HUES6 (cell line): Measurements from ENCODE around the gene KCTD1.

Experiments used
- H3K27ac ChIP-seq: 2 replicates; pipeline ENCODE4 v1.7.0; 2013; ENCODE audit warnings: low read depth, mild to moderate bottlenecking, low read length, inconsistent platforms
- H3K27me3 ChIP-seq: 2 replicates; pipeline ENCODE4 v1.6.1; 2013; ENCODE audit warnings: low read length; ENCODE audit not compliant: control insufficient read depth, insufficient read depth
- H3K36me3 ChIP-seq: 2 replicates; pipeline ENCODE4 v1.6.1; 2013; ENCODE audit warnings: low read length; ENCODE audit not compliant: control insufficient read depth, insufficient read depth
- H3K4me1 ChIP-seq: 2 replicates; pipeline ENCODE4 v1.6.1; 2013; ENCODE audit warnings: low read length; ENCODE audit not compliant: control insufficient read depth, insufficient read depth
- H3K4me3 ChIP-seq: 2 replicates; pipeline ENCODE4 v1.5.1; 2013; ENCODE audit warnings: low read depth, low read length
- H3K9ac ChIP-seq: one replicate; pipeline ENCODE4 v1.6.1; 2013; ENCODE audit warnings: mild to moderate bottlenecking, low read length
- H3K9me3 ChIP-seq: 2 replicates; pipeline ENCODE4 v1.6.1; 2013; ENCODE audit warnings: low read depth, low read length; ENCODE audit not compliant: control insufficient read depth, insufficient read depth

Gene KCTD1

DNA sequence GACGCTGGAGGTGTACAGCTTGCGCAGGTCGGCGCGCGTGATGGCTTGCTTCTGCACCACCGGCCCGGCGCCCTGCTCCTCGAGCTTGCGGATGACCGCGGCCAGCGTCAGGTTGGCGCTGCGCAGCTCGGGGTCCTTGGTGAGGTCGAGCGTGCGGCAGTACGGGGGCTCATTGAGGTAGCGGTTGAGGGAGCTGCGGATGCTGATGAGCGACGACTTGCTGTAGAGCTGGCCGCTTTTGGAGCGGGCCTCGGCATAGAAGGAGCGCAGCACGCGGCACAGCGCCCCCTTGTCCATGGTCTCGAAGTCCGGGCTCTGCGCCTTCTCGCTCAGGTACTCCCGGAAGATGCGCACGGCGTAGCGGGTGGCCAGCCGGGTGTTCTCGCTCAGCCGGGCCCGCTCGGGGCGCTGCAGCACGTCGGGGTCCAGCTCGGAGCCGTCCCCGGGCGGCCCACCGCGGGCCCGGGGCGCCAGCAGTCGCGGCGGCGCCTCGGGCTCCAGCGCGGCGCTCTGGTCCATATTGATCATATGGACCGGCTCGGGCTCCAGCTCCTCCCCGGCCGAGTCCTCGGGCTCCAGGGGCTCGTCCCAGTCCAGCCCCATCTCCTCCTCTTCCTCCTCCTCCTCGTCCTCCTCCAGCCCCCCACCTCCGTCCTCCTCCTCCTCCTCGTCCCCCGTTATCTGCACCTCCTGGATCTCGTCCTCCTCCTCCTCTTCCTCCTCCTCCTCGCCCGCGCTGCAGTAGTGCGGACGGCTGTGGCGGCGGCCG, 523 bp downstream of the KCTD1 start:
- no peak overlapping the region for H3K27ac ChIP-seq
- H3K4me1 ChIP-seq = peaks cover 36% of the 10 kb centered on the region
- peak overlapping the region; percentile 87 for H3K4me3 ChIP-seq
- H3K9me3 ChIP-seq = no peaks in the 10 kb centered on the region
- no peaks in the 10 kb centered on the region for H3K36me3 ChIP-seq
- peak overlapping the region; percentile 72 for H3K9ac ChIP-seq
- peaks cover 66% of the 10 kb centered on the region for H3K27me3 ChIP-seq

- Histone ChIP-seq H3K4me3 (peak overlapping the region; percentile 87), H3K36me3 (no peaks in the 10 kb centered on the region), H3K27ac (no peak overlapping the region), H3K27me3 (peaks cover 58% of the 10 kb centered on the region), H3K4me1 (peaks cover 36% of the 10 kb centered on the region), H3K9me3 (no peaks in the 10 kb centered on the region), H3K9ac (peak overlapping the region; percentile 38)
These were observed 1.3 kb downstream of the KCTD1 start for GRCh38 chr18:26546875-26547645.

DNA sequence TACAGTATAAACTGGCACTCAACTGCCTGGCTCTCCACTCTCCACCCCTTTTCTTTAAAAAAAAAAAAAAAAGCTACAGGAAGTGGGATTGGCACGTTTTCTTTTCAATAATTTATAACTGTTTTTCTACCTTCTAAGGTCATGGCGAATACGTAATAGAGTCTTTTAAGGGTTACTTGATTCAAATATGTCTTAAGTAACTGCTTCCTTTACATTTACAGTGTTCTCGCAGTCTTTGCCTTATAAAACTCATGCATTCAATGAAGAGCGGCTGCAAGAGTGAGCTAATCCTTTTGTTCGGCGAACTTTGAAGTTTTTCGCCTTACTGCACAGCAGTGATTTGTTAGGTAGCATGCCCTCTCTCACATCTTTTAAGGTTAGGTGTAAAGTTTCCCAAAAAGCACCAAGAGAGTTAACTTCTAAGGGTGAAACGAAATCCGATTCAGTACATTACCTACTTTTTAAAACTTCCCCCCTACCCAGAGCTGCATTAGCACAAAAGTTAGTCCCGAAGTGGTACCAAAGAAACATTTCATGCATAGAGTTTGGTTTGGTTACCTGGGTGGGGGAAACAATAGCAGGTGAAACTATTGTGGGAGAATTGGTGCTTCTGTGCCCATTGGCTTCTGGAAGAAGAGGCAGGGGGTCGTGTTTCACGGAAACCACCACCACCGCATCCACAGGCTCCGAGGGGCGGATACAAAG, 2.0 kb downstream of the KCTD1 start:
- H3K27ac ChIP-seq = no peak overlapping the region
- no peak overlapping the region for H3K9ac ChIP-seq
- H3K27me3 ChIP-seq = peaks cover 51% of the 10 kb centered on the region
- no peaks in the 10 kb centered on the region for H3K36me3 ChIP-seq
- no peaks in the 10 kb centered on the region for H3K9me3 ChIP-seq
- peak overlapping the region; percentile 87 for H3K4me3 ChIP-seq
- H3K4me1 ChIP-seq = peaks cover 35% of the 10 kb centered on the region

GRCh38 chr18:26545335-26546123, 2.8 kb downstream of the KCTD1 start:
- peaks cover 34% of the 10 kb centered on the region for H3K4me1 ChIP-seq
- H3K9me3 ChIP-seq = no peaks in the 10 kb centered on the region
- H3K36me3 ChIP-seq = no peaks in the 10 kb centered on the region
- no peak overlapping the region for H3K9ac ChIP-seq
- peaks cover 43% of the 10 kb centered on the region for H3K27me3 ChIP-seq
- H3K4me3 ChIP-seq = peak overlapping the region; percentile 87
- no peak overlapping the region for H3K27ac ChIP-seq

- Histone ChIP-seq H3K9ac (no peak overlapping the region), H3K27me3 (peaks cover 32% of the 10 kb centered on the region), H3K4me1 (peaks cover 33% of the 10 kb centered on the region), H3K27ac (no peak overlapping the region), H3K4me3 (no peak overlapping the region), H3K9me3 (no peaks in the 10 kb centered on the region), H3K36me3 (no peaks in the 10 kb centered on the region)
These were observed 3.9 kb downstream of the KCTD1 start for GRCh38 chr18:26544451-26544850.

- H3K9ac ChIP-seq = no peak overlapping the region
- peaks cover 33% of the 10 kb centered on the region for H3K4me1 ChIP-seq
- H3K27me3 ChIP-seq = peaks cover 32% of the 10 kb centered on the region
- no peaks in the 10 kb centered on the region for H3K9me3 ChIP-seq
- no peak overlapping the region for H3K27ac ChIP-seq
- no peaks in the 10 kb centered on the region for H3K36me3 ChIP-seq
- H3K4me3 ChIP-seq = no peak overlapping the region
These were observed 5.0 kb downstream of the KCTD1 start for GRCh38 chr18:26543373-26543772.

- H3K27ac ChIP-seq = no peak overlapping the region
- no peak overlapping the region for H3K4me3 ChIP-seq
- peaks cover under 1% of the 10 kb centered on the region; the same call in 1 of the 2 replicates for H3K27me3 ChIP-seq
- peaks cover 10% of the 10 kb centered on the region; the same call in 1 of the 2 replicates for H3K4me1 ChIP-seq
- no peaks in the 10 kb centered on the region for H3K36me3 ChIP-seq
- no peak overlapping the region for H3K9ac ChIP-seq
- H3K9me3 ChIP-seq = no peaks in the 10 kb centered on the region
These were observed 8.2 kb downstream of the KCTD1 start for GRCh38 chr18:26540043-26540628.

- Histone ChIP-seq H3K4me3 (no peak overlapping the region), H3K9me3 (no peaks in the 10 kb centered on the region), H3K27ac (no peak overlapping the region), H3K4me1 (peaks cover 10% of the 10 kb centered on the region; the same call in 1 of the 2 replicates), H3K36me3 (no peaks in the 10 kb centered on the region), H3K9ac (no peak overlapping the region), H3K27me3 (no peaks in the 10 kb centered on the region)
These were observed 9.8 kb downstream of the KCTD1 start for GRCh38 chr18:26538524-26538923.

GRCh38 chr18:26536664-26537063, 11.7 kb downstream of the KCTD1 start:
- Histone ChIP-seq H3K9ac (no peak overlapping the region), H3K9me3 (no peaks in the 10 kb centered on the region), H3K4me1 (peaks cover 22% of the 10 kb centered on the region), H3K27me3 (no peaks in the 10 kb centered on the region), H3K4me3 (no peak overlapping the region), H3K36me3 (no peaks in the 10 kb centered on the region), H3K27ac (no peak overlapping the region)

GRCh38 chr18:26536032-26536431, 12.3 kb downstream of the KCTD1 start:
- Histone ChIP-seq H3K27ac (no peak overlapping the region), H3K36me3 (no peaks in the 10 kb centered on the region), H3K9me3 (no peaks in the 10 kb centered on the region), H3K9ac (no peak overlapping the region), H3K27me3 (no peaks in the 10 kb centered on the region), H3K4me1 (peaks cover 25% of the 10 kb centered on the region), H3K4me3 (no peak overlapping the region)
